HG02885 (cell line): ENCODE measurements around the gene MAGEL2.
A peak's percentile ranks its signal among the peaks of the same experiment; 100 is the strongest.

ENCODE experiments used
- ATAC-seq: cut with Tn5 transposase; IDR thresholded peaks from one replicate; pipeline ENCODE4 v1.9.1; 2021; ENCODE audit warnings: mild to moderate bottlenecking; ENCODE audit not compliant: unreplicated experiment, poor library complexity

MAGEL2 gene

GRCh38 chr15:23647421-23648370 is at the start of gene MAGEL2:
Gene MAGEL2 (minus strand): TSS chr15:23647867. CDS start chr15:23647742, 125 bp downstream.
- no peak for ATAC-seq

- ATAC-seq, result no peak
Observed at GRCh38 chr15:23695282-23695681, 47.6 kb upstream of the MAGEL2 start.

- ATAC-seq, result no peak
Observed at GRCh38 chr15:23694592-23694991, 46.9 kb upstream of the MAGEL2 start.

GRCh38 chr15:23690450-23690852 is 42.8 kb upstream of the MAGEL2 start:
- ATAC-seq, result no peak

GRCh38 chr15:23690015-23690414 is 42.3 kb upstream of the MAGEL2 start:
- no peak for ATAC-seq

GRCh38 chr15:23687143-23687470 is 39.4 kb upstream of the MAGEL2 start, which contains the start of gene NDN:
Gene NDN (minus strand): TSS chr15:23687305. CDS start chr15:23687217, 88 bp downstream.
- no peak for ATAC-seq

- ATAC-seq, result no peak
Observed at GRCh38 chr15:23686466-23687142, 38.9 kb upstream of the MAGEL2 start.

- ATAC-seq, result no peak
Observed at GRCh38 chr15:23671481-23671880, 23.8 kb upstream of the MAGEL2 start.

- no peak for ATAC-seq
Observed at GRCh38 chr15:23670970-23671369, 23.3 kb upstream of the MAGEL2 start.

- no peak for ATAC-seq
Observed at GRCh38 chr15:23663232-23663631, 15.6 kb upstream of the MAGEL2 start.

- ATAC-seq, result no peak
Observed at GRCh38 chr15:23648920-23649515, 1.4 kb upstream of the MAGEL2 start.

- no peak for ATAC-seq
Observed at GRCh38 chr15:23647001-23647295, 719 bp downstream of the MAGEL2 start.

- ATAC-seq, result no peak
Observed at GRCh38 chr15:23646165-23647000, 1.3 kb downstream of the MAGEL2 start.

GRCh38 chr15:23645371-23646164 is 2.1 kb downstream of the MAGEL2 start:
- no peak for ATAC-seq

- ATAC-seq, result no peak
Observed at GRCh38 chr15:23644829-23645228, 2.8 kb downstream of the MAGEL2 start.

- peak; percentile 71 for ATAC-seq
Observed at GRCh38 chr15:23642413-23643044, 5.1 kb downstream of the MAGEL2 start.

- ATAC-seq, result no peak
Observed at GRCh38 chr15:23634181-23634580, 13.5 kb downstream of the MAGEL2 start.

GRCh38 chr15:23629234-23629805 is 18.3 kb downstream of the MAGEL2 start:
- ATAC-seq, result no peak
